Tibial nerve (tissue), 4 donors: ENCODE data around the gene EML1. TPM values are rescaled to one million over a fixed set of nuclear protein-coding genes. Genes with fewer than 3 reads are reported as not detected.

Experiments
- DNase-seq, 2 donors: peaks; one replicate each; pipeline ENCODE4 v3.0.0-alpha.2; 2019; ENCODE audit warnings: low spot score in 2 of 2
- H3K27ac ChIP-seq, 4 donors: fragments of 200-600 bp; sonication (generic) in 3 of 4; one replicate each; pipeline ENCODE4 v1.5.1; 2017 to 2019; ENCODE audit warnings: mild to moderate bottlenecking in 1 of 4
- H3K27me3 ChIP-seq, 2 donors: fragments of 200-600 bp; sonication (generic) in 1 of 2; one replicate each; pipeline versions ENCODE4 v1.5.1 to v1.6.0; 2017 to 2019
- H3K36me3 ChIP-seq, 3 donors: fragments of 200-600 bp; sonication (generic); one replicate each; pipeline ENCODE4 v1.5.1; 2018 to 2019
- H3K4me1 ChIP-seq, 4 donors: fragments of 200-600 bp; sonication (generic) in 3 of 4; one replicate each; pipeline ENCODE4 v1.5.1; 2017 to 2019
- H3K4me3 ChIP-seq, 4 donors: fragments of 200-600 bp; sonication (generic) in 3 of 4; one replicate each; pipeline ENCODE4 v1.5.1; 2017 to 2019; ENCODE audit warnings: mild to moderate bottlenecking in 1 of 4, moderate library complexity in 1 of 4
- H3K9me3 ChIP-seq, 4 donors: fragments of 200-600 bp; sonication (generic) in 3 of 4; one replicate each; pipeline ENCODE4 v1.5.1; 2017 to 2019
- CTCF ChIP-seq, 5 experiments: fragments of 200-600 bp in 3 of 5; fragments of 450-650 bp in 2 of 5; sonication (generic) in 3 of 5; IDR thresholded peaks; one replicate each; pipeline ENCODE4 v1.5.1; 2016 to 2019; ENCODE audit warnings: antibody characterized with exemption in 5 of 5, mild to moderate bottlenecking in 3 of 5, moderate library complexity in 2 of 5
- EP300 ChIP-seq, 2 donors: sonication (generic); formaldehyde crosslinking; IDR thresholded peaks; one replicate each; pipeline ENCODE4 v1.6.1; 2017; ENCODE audit warnings: antibody characterized with exemption in 2 of 2, mild to moderate bottlenecking in 1 of 2
- POLR2A ChIP-seq, 2 donors: fragments of 450-650 bp; IDR thresholded peaks; one replicate each; pipeline ENCODE4 v1.6.1; 2017; ENCODE audit warnings: antibody characterized with exemption in 2 of 2, mild to moderate bottlenecking in 2 of 2, moderate library complexity in 2 of 2
- WGBS, 2 donors: methylation state at CpG; one replicate each; pipeline ENCODE4 v1.1.5; 2018; 5-methylcytosine and 5-hydroxymethylcytosine counted together
- total RNA-seq, 4 donors: library from RNA; depleted of rRNA; stranded (reverse); fragments of >200 nt; gene quantifications; one replicate each; pipeline ENCODE4 v1.1.0, GENCODE V29; 2016

EML1 gene
- total RNA-seq, 4 donors from 2014 or later: 32.4 to 82.8 (median 55.2) TPM

GRCh38 chr14:99792210-99792535, 1.0 kb upstream of the EML1 start:
- Histone ChIP-seq H3K27ac (peak overlapping the region; percentile 76 to 95 (median 90)), H3K4me3 (peak overlapping the region in 2 of 4 donors; percentile 46 to 76), H3K9me3 (no peaks in the 10 kb centered on the region), H3K36me3 (no peaks in the 10 kb centered on the region), H3K4me1 (peaks cover 0 to 50% (median 12%) of the 10 kb centered on the region in 4 donors), H3K27me3 (no peaks in the 10 kb centered on the region)
- DNase-seq: no peak
- 74 to 75% methylated on average over 6 of the region's 6 CpGs for WGBS, 2 donors
- TF ChIP-seq POLR2A (IDR thresholded peaks at IDR 0.05): no peak
- no peak for TF ChIP-seq CTCF (IDR thresholded peaks at IDR 0.05)
- TF ChIP-seq EP300 (IDR thresholded peaks at IDR 0.05): no peak

- H3K4me1 ChIP-seq: peaks cover 0 to 50% (median 12%) of the 10 kb centered on the region in 4 donors
- DNase-seq: no peak
- 10 to 16% methylated on average over 27 to 28 of the region's 65 CpGs for WGBS, 2 donors
These were observed 531 bp upstream of the EML1 start for GRCh38 chr14:99792551-99793212.

GRCh38 chr14:99794151-99794780, 1.1 kb downstream of the EML1 start:
- no peak for DNase-seq
- Histone ChIP-seq H3K36me3 (no peaks in the 10 kb centered on the region), H3K4me3 (peak overlapping the region; percentile 34 to 76 (median 42)), H3K9me3 (no peaks in the 10 kb centered on the region), H3K4me1 (peaks cover 0 to 50% (median 12%) of the 10 kb centered on the region in 4 donors), H3K27ac (peak overlapping the region in 3 of 4 donors; percentile 1 to 95 (median 47)), H3K27me3 (no peaks in the 10 kb centered on the region)
- 50 to 56% methylated on average over 4 of the region's 4 CpGs for WGBS, 2 donors
- TF ChIP-seq EP300 (IDR thresholded peaks at IDR 0.05) (no peak), POLR2A (IDR thresholded peaks at IDR 0.05) (no peak), CTCF (IDR thresholded peaks at IDR 0.05) (no peak)

More at GRCh38 chr14:99792551-99793212, 531 bp upstream of the EML1 start:
- no peak for TF ChIP-seq EP300 (IDR thresholded peaks at IDR 0.05)
- peak in 1 of 2 donors; percentile 32 for TF ChIP-seq POLR2A (IDR thresholded peaks at IDR 0.05)
- no peak for TF ChIP-seq CTCF (IDR thresholded peaks at IDR 0.05)
- Histone ChIP-seq H3K4me3 (peak overlapping the region; percentile 37 to 76 (median 48)), H3K9me3 (no peaks in the 10 kb centered on the region), H3K27ac (peak overlapping the region; percentile 76 to 95 (median 90)), H3K27me3 (no peaks in the 10 kb centered on the region), H3K36me3 (no peaks in the 10 kb centered on the region)

GRCh38 chr14:99795046-99795445, 1.8 kb downstream of the EML1 start:
- DNase-seq: no peak
- 60 to 67% methylated on average over 4 of the region's 4 CpGs for WGBS, 2 donors
- Histone ChIP-seq H3K9me3 (no peaks in the 10 kb centered on the region), H3K27ac (peak overlapping the region in 2 of 4 donors; percentile 1 to 34), H3K4me3 (no peak overlapping the region), H3K27me3 (no peaks in the 10 kb centered on the region), H3K4me1 (peaks cover 0 to 47% (median 12%) of the 10 kb centered on the region in 4 donors), H3K36me3 (no peaks in the 10 kb centered on the region)
- TF ChIP-seq EP300 (IDR thresholded peaks at IDR 0.05) (no peak), POLR2A (IDR thresholded peaks at IDR 0.05) (no peak), CTCF (IDR thresholded peaks at IDR 0.05) (no peak)

- DNase-seq: no peak
- H3K4me3 ChIP-seq: no peak overlapping the region
- no peak overlapping the region for H3K27ac ChIP-seq
- no peaks in the 10 kb centered on the region for H3K27me3 ChIP-seq
- no peaks in the 10 kb centered on the region for H3K9me3 ChIP-seq
- H3K4me1 ChIP-seq: peaks cover 0 to 51% (median 8%) of the 10 kb centered on the region in 4 donors
- no peaks in the 10 kb centered on the region for H3K36me3 ChIP-seq
- TF ChIP-seq CTCF (IDR thresholded peaks at IDR 0.05): no peak
- no peak for TF ChIP-seq POLR2A (IDR thresholded peaks at IDR 0.05)
- TF ChIP-seq EP300 (IDR thresholded peaks at IDR 0.05): no peak
These were observed 4.0 kb downstream of the EML1 start for GRCh38 chr14:99797231-99797630.
